ENCODE measurements around the gene FAM131C.
"Not testable (repeated sequence)": the region's sequence is repeated elsewhere in the genome, so short reads cannot be mapped to it uniquely, and the experiment has no call there.

DNA sequence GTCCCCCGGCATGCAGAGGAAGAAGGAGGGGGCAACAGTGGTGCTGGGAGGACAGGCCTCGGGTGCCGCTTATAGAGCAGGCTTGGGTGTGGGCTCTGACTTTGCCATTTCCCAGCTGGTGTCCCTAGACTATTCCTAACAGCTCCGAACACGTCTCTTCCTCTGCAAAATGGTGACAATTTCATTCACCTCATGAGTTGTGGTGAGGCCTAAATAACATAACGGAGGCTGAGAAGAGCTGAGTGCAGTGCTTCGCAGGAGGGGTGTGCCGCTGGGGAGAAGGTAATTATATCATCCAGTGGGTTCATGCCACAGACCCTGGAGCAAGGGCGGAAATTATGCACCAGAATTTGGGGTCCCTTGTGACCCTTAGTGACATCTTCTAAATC, 10.8 kb downstream of the FAM131C start:
- TF ChIP-seq POLR2AphosphoS5, POLR2A (IDR thresholded peaks at IDR 0.05; ENCODE audit: low read depth, low read length): not testable (repeated sequence)
